ENCODE results near the gene CFAP410. TPM values are rescaled to one million over a fixed set of nuclear protein-coding genes. Genes with fewer than 3 reads are reported as not detected.

Gene CFAP410
- total and polyA plus RNA-seq, 2 of the 4 experiments (the other 2 are of a cell fraction): 3.8 to 10.3 TPM

GRCh38 chr21:44378646-44379514 is 39.7 kb upstream of the CFAP410 start (continued):
- TF ChIP-seq CEBPB (IDR thresholded peaks at IDR 0.05; ENCODE audit: low read depth, low read length) (no peak), RAD21 (IDR thresholded peaks at IDR 0.05; ENCODE audit: low read length) (no peak), MAFK (IDR thresholded peaks at IDR 0.05; ENCODE audit: low read depth, low read length) (no peak), POLR2A (IDR thresholded peaks at IDR 0.05; ENCODE audit: low read depth, low read length) (no peak), CHD1 (IDR thresholded peaks at IDR 0.05; ENCODE audit: low read depth, low read length) (no peak), MAZ (IDR thresholded peaks at IDR 0.05; ENCODE audit: borderline replicate concordance, low read depth, low read length) (no peak)
